ENCODE data around the gene CHMP4A.
"Not testable (repeated sequence)": the region's sequence is repeated elsewhere in the genome, so short reads cannot be mapped to it uniquely, and the experiment has no call there.

The CHMP4A gene

GRCh38 chr14:24246765-24247212 lies 33.5 kb upstream of the CHMP4A start:
- no peak for DNase-seq

- not testable (repeated sequence) for DNase-seq
Measured at GRCh38 chr14:24245350-24245749, 32.1 kb upstream of the CHMP4A start.

- DNase-seq: no peak
Measured at GRCh38 chr14:24243336-24243836, 30.1 kb upstream of the CHMP4A start.

GRCh38 chr14:24241829-24242443 lies 28.6 kb upstream of the CHMP4A start:
- DNase-seq: peak; percentile 92 to 94

- no peak for DNase-seq
Measured at GRCh38 chr14:24240110-24240918, 27.0 kb upstream of the CHMP4A start.

GRCh38 chr14:24238527-24239037 lies 25.3 kb upstream of the CHMP4A start:
- DNase-seq: no peak

- no peak for DNase-seq
Measured at GRCh38 chr14:24238123-24238522, 24.8 kb upstream of the CHMP4A start.

- DNase-seq: no peak
Measured at GRCh38 chr14:24237463-24237955, 24.2 kb upstream of the CHMP4A start.

- DNase-seq: no peak
Measured at GRCh38 chr14:24236689-24237462, 23.6 kb upstream of the CHMP4A start.

GRCh38 chr14:24235804-24236688 lies 22.8 kb upstream of the CHMP4A start:
- DNase-seq: no peak

GRCh38 chr14:24234095-24235005 lies 21.1 kb upstream of the CHMP4A start:
- no peak for DNase-seq

GRCh38 chr14:24233538-24233866 lies 20.2 kb upstream of the CHMP4A start:
- DNase-seq: no peak

- no peak for DNase-seq
Measured at GRCh38 chr14:24232645-24233537, 19.6 kb upstream of the CHMP4A start, which contains the start of gene GMPR2. Gene GMPR2, plus strand, starts transcription at chr14:24232929. Its CDS starts 325 bp downstream, at chr14:24233254.

GRCh38 chr14:24232121-24232644 lies 18.9 kb upstream of the CHMP4A start, which contains the start of gene NEDD8:
Gene NEDD8, minus strand, starts transcription at chr14:24232367. Its CDS starts 100 bp downstream, at chr14:24232267.
- DNase-seq: peak; percentile 98 to 99

- DNase-seq: no peak
Measured at GRCh38 chr14:24231263-24232120, 18.2 kb upstream of the CHMP4A start.

- DNase-seq: no peak
Measured at GRCh38 chr14:24228902-24229301, 15.6 kb upstream of the CHMP4A start.

GRCh38 chr14:24226473-24226872 lies 13.2 kb upstream of the CHMP4A start:
- DNase-seq: no peak

- DNase-seq: no peak
Measured at GRCh38 chr14:24224618-24225071, 11.4 kb upstream of the CHMP4A start.
